ENCODE measurements around the gene THSD4.

Gene THSD4

DNA sequence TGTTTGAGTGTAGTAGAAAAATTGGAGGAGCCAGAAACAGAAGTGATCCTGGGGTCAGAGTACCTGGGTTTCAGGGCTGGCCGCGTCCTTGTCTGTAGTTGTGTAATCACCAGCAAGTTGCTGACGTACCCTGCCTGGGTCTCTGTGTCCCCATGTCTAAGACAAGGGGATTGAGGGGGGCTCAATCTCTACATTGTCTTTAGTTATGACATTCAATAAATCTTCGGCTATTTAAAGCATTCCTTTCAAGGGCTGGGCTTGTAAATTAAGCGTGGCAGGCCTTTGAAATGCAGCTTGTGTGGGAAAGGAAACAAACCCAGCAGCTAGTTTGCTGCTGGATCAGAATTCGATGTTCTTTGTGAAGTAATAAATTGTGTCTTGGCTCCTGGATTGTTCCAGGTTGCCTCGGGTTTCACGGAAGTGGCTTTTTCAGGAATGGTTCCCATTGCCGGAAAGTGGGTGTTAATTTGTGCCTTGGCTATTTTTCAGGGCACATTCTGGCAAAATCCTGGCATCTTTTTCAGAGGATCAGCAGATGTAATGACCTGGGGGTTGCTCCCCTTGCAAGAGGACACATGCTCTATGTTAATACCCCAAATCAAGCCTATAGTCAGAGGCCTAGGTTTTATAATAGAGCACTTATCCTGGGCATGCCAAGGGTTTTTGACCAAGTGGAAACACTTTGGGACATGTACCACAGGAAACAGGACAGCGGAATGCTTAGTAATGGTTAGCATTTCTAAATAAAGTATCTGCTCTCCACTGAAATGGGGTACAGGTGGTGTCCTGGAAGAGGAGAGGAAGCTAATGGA, 400.3 kb downstream of the THSD4 start:
- no peak for DNase-seq (ENCODE audit: low read depth in 1 of 2, low spot score in 1 of 2)

- DNase-seq (ENCODE audit: low read depth in 1 of 2, low spot score in 1 of 2), result no peak
Measured at GRCh38 chr15:71517751-71518150, 402.5 kb downstream of the THSD4 start.

- no peak for DNase-seq (ENCODE audit: low read depth in 1 of 2, low spot score in 1 of 2)
Measured at GRCh38 chr15:71518661-71519060, 403.4 kb downstream of the THSD4 start.

DNA sequence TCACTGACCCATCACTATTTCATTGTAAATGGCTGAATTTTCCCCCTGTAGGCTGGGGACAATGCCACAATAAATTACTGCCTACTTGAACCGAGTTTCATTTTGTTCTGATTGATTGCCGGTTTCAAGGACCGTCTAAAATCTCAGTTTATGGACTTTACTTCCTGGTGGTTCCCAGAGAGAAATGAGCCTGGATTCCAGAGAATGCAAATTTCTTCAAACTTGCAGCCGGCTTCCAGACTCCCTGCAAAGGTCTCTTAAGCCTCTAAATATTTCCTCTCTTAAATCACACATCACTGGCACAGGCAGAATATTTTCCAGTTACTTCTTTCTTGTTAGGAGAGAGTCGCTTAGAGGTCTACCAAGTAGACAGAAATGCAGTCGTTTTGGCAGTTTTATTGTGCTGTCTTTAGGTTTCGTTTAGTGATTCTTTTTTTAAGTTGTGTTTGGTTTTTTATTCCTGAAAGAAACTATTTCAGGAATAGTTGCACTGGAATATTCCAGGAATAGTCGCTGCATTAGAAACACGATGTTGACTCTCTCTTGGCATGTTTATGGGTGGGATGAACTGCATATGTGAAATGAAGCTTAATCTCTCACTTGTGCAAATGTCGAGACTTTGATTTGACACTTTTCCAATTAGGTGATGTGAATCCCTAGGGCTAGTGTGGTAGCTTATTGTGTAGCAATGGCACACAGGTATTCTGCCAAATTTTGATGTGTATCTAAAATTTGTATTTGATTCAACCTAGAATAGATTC, 411.0 kb downstream of the THSD4 start:
- no peak for DNase-seq (ENCODE audit: low read depth in 1 of 2, low spot score in 1 of 2)

DNA sequence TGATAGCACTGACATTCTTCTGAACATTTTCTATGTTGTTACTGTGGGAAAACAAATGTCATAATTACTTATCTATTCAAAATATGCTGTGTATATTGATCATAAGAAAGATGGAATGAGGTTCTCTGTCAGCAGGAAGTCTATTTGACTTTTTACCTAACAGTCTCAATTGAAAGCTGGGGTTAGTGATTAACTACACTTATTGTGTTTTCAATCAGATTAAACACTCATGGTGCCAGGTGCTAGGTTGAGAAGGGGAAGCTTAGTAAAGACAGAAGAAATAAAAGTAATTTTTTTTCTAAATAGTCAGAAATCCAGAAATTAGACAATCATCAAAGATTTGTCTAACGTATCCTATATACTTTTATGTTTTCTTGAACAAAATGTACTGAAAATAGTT, 414.1 kb downstream of the THSD4 start:
- no peak for DNase-seq (ENCODE audit: low read depth in 1 of 2, low spot score in 1 of 2)

DNA sequence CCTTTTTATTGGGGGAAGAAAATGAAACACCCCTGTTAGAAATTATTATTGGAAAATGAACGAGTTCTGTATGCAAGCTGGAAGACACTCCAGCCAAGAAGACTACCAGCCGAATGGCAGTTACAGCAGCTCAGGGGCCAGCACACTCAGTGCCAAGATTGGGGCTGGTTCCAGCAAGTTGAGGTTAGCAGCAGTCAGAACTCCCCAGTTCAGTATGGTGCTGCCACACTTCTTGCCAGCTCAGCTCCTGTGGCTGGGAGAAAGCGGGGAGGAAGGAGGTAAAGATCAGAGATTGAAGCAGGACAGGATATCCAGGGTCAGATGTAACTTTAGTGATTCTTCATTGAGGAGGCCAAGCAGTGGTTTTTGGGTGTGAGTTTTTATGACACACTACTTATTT, 414.8 kb downstream of the THSD4 start:
- DNase-seq (ENCODE audit: low read depth in 1 of 2, low spot score in 1 of 2), result no peak

DNA sequence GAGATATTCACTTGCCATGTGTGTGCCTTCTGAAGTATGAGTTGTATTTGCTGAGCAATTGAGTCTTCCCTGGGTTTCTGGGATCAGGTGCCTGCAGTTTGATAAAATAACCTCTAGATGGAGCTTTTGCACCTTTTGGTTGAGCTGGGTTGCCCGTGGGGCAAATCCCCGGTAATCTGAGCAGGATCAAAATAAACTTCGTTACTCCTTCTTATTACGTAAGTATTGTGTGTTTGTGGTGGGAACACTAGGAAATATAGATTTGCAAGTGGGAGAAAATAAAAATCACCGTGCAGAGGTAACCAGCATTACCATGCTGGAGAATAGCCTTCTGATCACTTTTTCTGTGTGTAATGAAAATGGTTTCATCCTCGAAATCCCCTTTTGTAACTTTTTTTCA, 417.7 kb downstream of the THSD4 start:
- DNase-seq (ENCODE audit: low read depth in 1 of 2, low spot score in 1 of 2), result no peak

DNA sequence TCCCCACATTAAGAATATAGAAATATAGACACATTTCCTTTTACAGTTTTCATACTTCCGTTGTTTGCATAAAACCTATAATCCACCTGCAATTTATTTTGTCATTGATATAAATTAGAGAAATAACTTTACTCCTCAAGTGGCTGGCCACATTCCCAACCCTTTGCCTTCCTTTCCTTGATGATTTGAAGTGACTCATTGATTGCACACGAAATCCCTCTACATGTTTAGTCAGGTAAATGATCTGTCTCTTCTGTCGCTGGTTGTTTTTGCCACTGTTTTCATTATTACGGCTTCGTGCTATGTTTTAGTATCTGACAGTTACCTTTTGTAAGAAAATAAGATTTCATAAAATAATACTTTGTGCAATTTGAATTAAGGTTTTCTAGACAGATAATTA, 422.9 kb downstream of the THSD4 start:
- no peak for DNase-seq (ENCODE audit: low read depth in 1 of 2, low spot score in 1 of 2)

GRCh38 chr15:71541746-71542145, 426.5 kb downstream of the THSD4 start:
- no peak for DNase-seq (ENCODE audit: low read depth in 1 of 2, low spot score in 1 of 2)

- no peak for DNase-seq (ENCODE audit: low read depth in 1 of 2, low spot score in 1 of 2)
Measured at GRCh38 chr15:71542836-71543235, 427.6 kb downstream of the THSD4 start.

DNA sequence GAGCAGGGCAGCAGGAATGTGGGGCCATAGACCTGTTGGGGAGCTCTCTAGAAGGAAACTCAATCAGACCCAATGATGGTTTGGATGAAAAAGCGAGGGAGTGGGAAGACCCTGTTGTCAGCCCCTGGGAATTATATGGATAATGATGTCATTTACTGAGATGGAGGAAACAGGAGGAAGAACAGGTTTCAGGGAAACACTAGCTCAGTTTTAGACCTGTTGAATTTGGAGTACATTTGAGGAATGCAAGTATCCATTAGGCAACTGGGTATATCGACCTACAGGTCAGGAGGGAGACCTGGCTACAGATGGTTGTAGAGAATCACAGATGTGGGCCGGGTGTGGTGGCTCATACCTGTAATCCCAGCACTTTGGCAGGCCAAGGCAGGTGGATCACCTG, 428.1 kb downstream of the THSD4 start:
- DNase-seq (ENCODE audit: low read depth in 1 of 2, low spot score in 1 of 2), result no peak

DNA sequence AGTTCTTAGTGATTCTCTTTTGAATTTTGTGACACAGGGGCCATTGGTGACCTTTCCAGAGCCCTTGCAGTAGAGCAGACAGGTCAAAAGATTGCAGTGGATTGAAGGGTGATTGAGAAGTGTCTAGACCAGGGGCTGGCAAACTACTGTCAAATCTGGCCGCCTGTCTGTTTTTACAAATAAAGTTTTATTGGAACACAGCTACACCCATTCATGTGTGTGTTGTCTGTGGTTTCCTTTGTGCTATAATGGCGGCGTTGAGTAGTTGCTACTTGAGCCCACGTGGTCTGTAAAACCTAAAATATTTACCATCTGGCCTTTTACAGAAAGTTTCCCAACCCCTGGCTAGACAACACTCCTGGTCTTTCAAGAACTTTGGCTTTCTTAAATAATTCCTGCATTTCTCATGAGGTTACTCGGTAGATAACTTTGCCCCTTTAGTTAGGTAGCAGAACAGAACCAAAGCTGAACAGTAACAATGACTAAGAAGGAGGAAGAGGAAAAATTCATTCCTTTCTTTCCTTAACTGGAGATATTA, 430.0 kb downstream of the THSD4 start:
- no peak for DNase-seq (ENCODE audit: low read depth in 1 of 2, low spot score in 1 of 2)

- no peak for DNase-seq (ENCODE audit: low read depth in 1 of 2, low spot score in 1 of 2)
Measured at GRCh38 chr15:71545923-71546322, 430.7 kb downstream of the THSD4 start.

DNA sequence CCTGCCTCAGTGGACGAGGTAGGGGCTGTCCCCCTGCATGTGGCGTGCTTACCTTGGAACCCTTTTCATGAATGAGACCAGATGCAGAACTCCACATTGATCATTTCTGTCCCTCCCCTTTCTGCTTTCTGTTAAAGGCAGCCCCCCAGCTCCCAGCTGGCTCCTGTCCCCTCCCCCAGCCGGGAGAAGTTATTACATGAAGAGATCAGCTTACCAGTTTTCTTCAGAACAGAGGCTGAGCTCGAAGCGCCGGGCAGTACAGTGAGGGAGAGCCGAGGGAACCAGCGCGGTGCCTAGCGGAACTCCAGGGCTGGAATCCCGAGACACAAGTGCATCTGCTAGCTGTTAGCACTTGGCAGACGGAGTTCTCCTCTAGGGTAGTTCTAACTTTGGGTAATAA, 431.7 kb downstream of the THSD4 start:
- DNase-seq (ENCODE audit: low read depth in 1 of 2, low spot score in 1 of 2), result no peak

DNA sequence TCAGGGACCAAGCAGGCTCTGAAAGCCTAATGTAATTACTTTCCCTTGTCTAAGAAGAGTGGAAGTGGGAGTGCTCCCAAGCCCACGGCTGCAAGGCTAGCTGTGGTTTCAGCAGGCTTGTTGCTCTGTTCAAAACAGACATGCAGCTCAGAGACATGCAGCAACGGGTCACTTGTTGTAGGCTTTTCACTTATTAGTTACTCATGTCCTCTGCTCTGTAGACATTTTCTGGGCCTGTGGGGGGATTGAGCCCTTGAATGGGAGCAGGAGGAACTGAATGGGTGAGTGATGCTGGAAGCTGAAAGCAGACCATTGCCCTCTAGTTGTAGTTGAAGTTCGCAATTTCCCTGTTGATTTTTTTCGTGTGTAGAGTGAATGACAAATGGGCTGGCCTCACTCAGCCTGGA, 433.1 kb downstream of the THSD4 start:
- no peak for DNase-seq (ENCODE audit: low read depth in 1 of 2, low spot score in 1 of 2)

DNA sequence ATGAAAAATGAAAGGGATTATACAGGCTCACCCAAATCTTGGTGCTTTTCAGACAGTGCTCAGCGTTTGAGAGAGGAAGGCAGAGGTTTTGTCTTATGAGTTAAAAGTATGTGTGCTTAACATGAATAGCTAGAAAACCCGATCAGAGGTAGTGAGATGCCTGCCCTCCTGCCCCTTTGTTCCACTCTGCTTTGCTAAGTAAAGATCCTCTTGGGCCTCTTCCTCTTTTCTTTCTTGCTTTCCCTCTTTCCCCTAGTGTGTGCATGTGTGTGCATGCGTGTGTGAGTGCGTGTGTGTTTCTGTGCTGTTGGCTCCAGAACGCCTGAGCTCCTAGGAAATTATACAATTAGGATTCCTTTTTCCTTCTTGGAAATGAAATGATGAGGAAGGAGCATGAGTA, 433.8 kb downstream of the THSD4 start:
- DNase-seq (ENCODE audit: low read depth in 1 of 2, low spot score in 1 of 2), result no peak

- no peak for DNase-seq (ENCODE audit: low read depth in 1 of 2, low spot score in 1 of 2)
Measured at GRCh38 chr15:71549697-71550096, 434.4 kb downstream of the THSD4 start.

GRCh38 chr15:71551566-71551965, 436.3 kb downstream of the THSD4 start:
- DNase-seq (ENCODE audit: low read depth in 1 of 2, low spot score in 1 of 2), result no peak

- no peak for DNase-seq (ENCODE audit: low read depth in 1 of 2, low spot score in 1 of 2)
Measured at GRCh38 chr15:71559098-71559497, 443.8 kb downstream of the THSD4 start.

DNA sequence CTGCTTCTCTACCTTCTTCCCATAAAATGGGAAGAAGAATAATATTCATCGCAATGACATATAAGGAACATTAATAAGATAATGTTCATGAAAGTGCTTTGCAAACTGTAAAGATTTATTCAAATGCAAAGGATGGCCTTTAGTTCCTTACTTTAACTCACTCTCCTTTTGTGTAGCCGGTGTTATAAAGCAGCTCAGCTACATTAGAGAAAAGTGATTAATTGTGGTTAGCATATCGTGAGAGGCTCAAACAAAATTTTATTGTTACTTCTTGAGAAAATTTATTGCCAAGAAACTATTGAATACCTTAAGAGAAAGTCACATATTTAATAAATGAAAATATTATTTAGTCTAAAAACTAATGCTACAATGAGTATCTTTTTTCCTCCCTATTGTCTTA, 444.3 kb downstream of the THSD4 start:
- no peak for DNase-seq (ENCODE audit: low read depth in 1 of 2, low spot score in 1 of 2)

GRCh38 chr15:71562251-71562650, 447.0 kb downstream of the THSD4 start:
- DNase-seq (ENCODE audit: low read depth in 1 of 2, low spot score in 1 of 2), result no peak

DNA sequence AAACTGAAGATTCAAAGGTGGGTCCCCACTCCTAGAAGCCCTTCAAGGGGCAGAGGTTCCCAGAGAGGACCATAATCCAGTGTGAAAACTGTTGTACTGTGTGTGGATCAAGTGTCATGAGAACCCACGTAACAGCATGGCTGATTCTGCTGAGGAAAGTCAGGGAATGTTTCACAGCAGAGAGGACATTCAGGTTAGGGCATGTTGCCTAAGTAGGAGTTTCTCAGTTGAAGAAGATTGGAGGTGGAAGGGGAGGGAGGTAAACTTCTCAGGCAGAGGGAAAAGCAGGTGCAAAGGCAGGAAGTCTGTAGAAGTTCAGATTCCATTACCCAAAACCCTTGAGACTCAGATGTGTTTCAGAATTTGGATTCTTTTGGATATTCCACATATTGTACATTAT, 448.9 kb downstream of the THSD4 start:
- no peak for DNase-seq (ENCODE audit: low read depth in 1 of 2, low spot score in 1 of 2)

All from activated CD4-positive, alpha-beta T cell treated with anti-CD3 and anti-CD28 coated beads, Interleukin-2, amount 50 U/mL, for 24 hours (primary cell).